GM12878 (cell line): Measurements from ENCODE around the gene CTXN1. TPM values are rescaled to one million over a fixed set of nuclear protein-coding genes. Genes with fewer than 3 reads are reported as not detected.

Experiments used
- ATAC-seq: fragments of 200-7000 bp; cut with Tn5 transposase; 3 replicates; pipeline ENCODE4 v1.9.1; 2020; ENCODE audit warnings: mild to moderate bottlenecking, moderate library complexity
- BruUV-seq: library from RNA; stranded (reverse); fragments of 400-500 nt; replicated peaks from 2 replicates; lab custom pipeline; 2021; lab: Mats Ljungman, UMichigan
- CTCF ChIA-PET: fragments of 300-600 bp; sonication (Branson Sonifier 250); formaldehyde crosslinking; extraction: SDS; loops from one replicate; lab custom pipeline; 2021; ENCODE audit warnings: inconsistent platforms; lab: Yijun Ruan, JAX
- POLR2A ChIA-PET: fragments of 350-600 bp; formaldehyde crosslinking; extraction: SDS; loops from one replicate; lab custom pipeline; 2021; ENCODE audit warnings: inconsistent platforms; lab: Charles Lee
- RAD21 ChIA-PET: fragments of 300-600 bp; sonication (Branson Sonifier 250); formaldehyde crosslinking; loops from one replicate; lab custom pipeline; 2023; ENCODE audit warnings: antibody characterized with exemption; ENCODE audit not compliant: unreplicated experiment; lab: Charles Lee
- SMC1A ChIA-PET: fragments of 300-600 bp; sonication (Branson Sonifier 250); formaldehyde crosslinking; loops from one replicate; lab custom pipeline; 2023; ENCODE audit not compliant: unreplicated experiment, uncharacterized antibody; lab: Charles Lee
- DNase-seq: peaks from one replicate; pipeline ENCODE4 v3.0.0-alpha.2; 2011; ENCODE audit warnings: low read depth, low spot score
- FAIRE-seq: peaks from 3 replicates; lab custom pipeline; 2011; peaks lifted over from hg19 to GRCh38; lab: Jason Lieb, UNC
- H2AFZ ChIP-seq: 2 replicates; pipeline ENCODE4 v1.6.0; 2011; ENCODE audit warnings: low read depth, low read length, control low read depth; ENCODE audit not compliant: control insufficient read depth
- H3K27ac ChIP-seq: 2 replicates; pipeline ENCODE4 v1.5.1; 2011; ENCODE audit warnings: control low read depth; ENCODE audit not compliant: control insufficient read depth, insufficient read depth
- H3K27me3 ChIP-seq, 2 experiments: replicated peaks in 1 of 2; 2 replicates each; pipeline versions ENCODE4 v1.6.0 to v1.6.1; 2011; ENCODE audit warnings: low read length in 1 of 2; ENCODE audit not compliant: control insufficient read depth in 2 of 2, insufficient read depth in 2 of 2
- H3K36me3 ChIP-seq, 2 experiments: 2 replicates each; pipeline ENCODE4 v1.5.1; 2011; ENCODE audit warnings: low read length in 1 of 2; ENCODE audit not compliant: control insufficient read depth in 2 of 2, insufficient read depth in 2 of 2
- H3K4me1 ChIP-seq: 2 replicates; pipeline ENCODE4 v1.6.1; 2011; ENCODE audit warnings: mild to moderate bottlenecking, low read length, moderate library complexity, mixed read lengths; ENCODE audit not compliant: control insufficient read depth, insufficient read depth
- H3K4me2 ChIP-seq: 2 replicates; pipeline ENCODE4 v1.6.0; 2011; ENCODE audit warnings: control low read depth; ENCODE audit not compliant: control insufficient read depth, insufficient read depth
- H3K4me3 ChIP-seq: fragments of 200-600 bp; sonication (generic); 2 replicates; pipeline ENCODE4 v1.5.1; 2016
- H3K79me2 ChIP-seq: 2 replicates; pipeline ENCODE4 v1.6.0; 2011; ENCODE audit warnings: low read length; ENCODE audit not compliant: control insufficient read depth, insufficient read depth
- H3K9ac ChIP-seq: 2 replicates; pipeline ENCODE4 v1.8.0; 2011; ENCODE audit warnings: low read length, control low read depth, mixed read lengths; ENCODE audit not compliant: control insufficient read depth, insufficient read depth
- H3K9me3 ChIP-seq: replicated peaks from 3 replicates; pipeline ENCODE4 v1.5.1; 2011; ENCODE audit warnings: mild to moderate bottlenecking, low read length; ENCODE audit not compliant: control insufficient read depth, insufficient read depth
- H4K20me1 ChIP-seq: 2 replicates; pipeline ENCODE4 v1.6.0; 2011; ENCODE audit not compliant: control insufficient read depth, insufficient read depth
- BMI1 ChIP-seq: fragments of 450-650 bp; IDR thresholded peaks from 2 replicates; pipeline ENCODE4 v1.6.1; 2016; ENCODE audit warnings: mild to moderate bottlenecking, moderate library complexity, borderline replicate concordance
- BRCA1 ChIP-seq: IDR thresholded peaks from 2 replicates; pipeline ENCODE4 v1.6.1; 2011; ENCODE audit warnings: low read depth, low read length, improper control_type of control experiment
- CREM ChIP-seq: IDR thresholded peaks from 2 replicates; pipeline ENCODE4 v1.6.1; 2014; ENCODE audit warnings: antibody characterized with exemption, low read depth
- IKZF1 ChIP-seq: fragments of 450-650 bp; conservative IDR thresholded peaks from 2 replicates; pipeline ENCODE4 v1.6.1; 2017; ENCODE audit warnings: antibody characterized with exemption, mild to moderate bottlenecking
- IKZF2 ChIP-seq, 2 experiments: fragments of 450-650 bp; IDR thresholded peaks; 2 replicates each; pipeline ENCODE4 v1.6.1; 2017; ENCODE audit warnings: mild to moderate bottlenecking in 2 of 2, moderate library complexity in 2 of 2
- MAX ChIP-seq: IDR thresholded peaks from 2 replicates; pipeline ENCODE4 v1.6.1; 2012; ENCODE audit warnings: low read depth, low read length, improper control_type of control experiment
- MLLT1 ChIP-seq: fragments of 450-650 bp; IDR thresholded peaks from 2 replicates; pipeline ENCODE4 v1.6.1; 2016; ENCODE audit warnings: mild to moderate bottlenecking
- MYB ChIP-seq: fragments of 150-350 bp; IDR thresholded peaks from 2 replicates; pipeline ENCODE4 v1.6.1; 2014; ENCODE audit warnings: mild to moderate bottlenecking, low read depth, low read length, borderline replicate concordance
- MYC ChIP-seq: IDR thresholded peaks from 2 replicates; pipeline ENCODE4 v1.6.1; 2011; ENCODE audit warnings: mild to moderate bottlenecking, low read length, moderate library complexity, inconsistent platforms; ENCODE audit not compliant: insufficient read depth, insufficient replicate concordance, insufficient read length, severe bottlenecking
- NFIC ChIP-seq: IDR thresholded peaks from 2 replicates; pipeline ENCODE4 v1.6.1; 2012; ENCODE audit warnings: low read depth, mild to moderate bottlenecking, inconsistent platforms, low read length, moderate library complexity
- NFYB ChIP-seq: IDR thresholded peaks from 2 replicates; pipeline ENCODE4 v1.6.1; 2011; ENCODE audit warnings: low read depth, mild to moderate bottlenecking, low read length, improper control_type of control experiment, moderate library complexity; ENCODE audit not compliant: insufficient read depth
- NR2F1 ChIP-seq: fragments of 450-650 bp; conservative IDR thresholded peaks from 2 replicates; pipeline ENCODE4 v1.6.1; 2017; ENCODE audit warnings: mild to moderate bottlenecking
- POU2F2 ChIP-seq: IDR thresholded peaks from 3 replicates; pipeline ENCODE4 v1.6.1; 2011; ENCODE audit warnings: low read depth, mild to moderate bottlenecking, low read length, borderline replicate concordance
- RFX5 ChIP-seq: IDR thresholded peaks from 2 replicates; pipeline ENCODE4 v1.6.1; 2011; ENCODE audit warnings: low read depth, low read length, improper control_type of control experiment
- SIX5 ChIP-seq: IDR thresholded peaks from 2 replicates; pipeline ENCODE4 v1.6.1; 2011; ENCODE audit warnings: mild to moderate bottlenecking, low read depth, low read length, moderate library complexity; ENCODE audit not compliant: severe bottlenecking
- SRF ChIP-seq, 2 experiments: IDR thresholded peaks; 2 replicates each; pipeline ENCODE4 v1.6.1; 2011; ENCODE audit warnings: low read depth in 2 of 2, low read length in 2 of 2, mild to moderate bottlenecking in 1 of 2, moderate library complexity in 1 of 2
- ZNF384 ChIP-seq: IDR thresholded peaks from 2 replicates; pipeline ENCODE4 v1.6.1; 2012; ENCODE audit warnings: low read depth, mild to moderate bottlenecking, low read length, improper control_type of control experiment, borderline replicate concordance
- ZNF687 ChIP-seq: fragments of 450-650 bp; IDR thresholded peaks from 2 replicates; pipeline ENCODE4 v1.6.1; 2017; ENCODE audit warnings: mild to moderate bottlenecking, moderate library complexity
- WGBS: methylation state at CpG from one replicate; pipeline ENCODE4 v1.1.6; 2016; ENCODE audit warnings: low lambda C conversion rate; ENCODE audit not compliant: insufficient replicate concordance, insufficient coverage; ENCODE audit errors: missing lambda C conversion rate; 5-methylcytosine and 5-hydroxymethylcytosine counted together
- in situ Hi-C: fragments of 300-500 bp; cut with MboI; formaldehyde crosslinking; loops from 9 replicates; pipeline ENCODE4 v1.14.3; 2018; ENCODE audit warnings: mixed read lengths
- intact Hi-C: fragments of 100-400 bp; cut with micrococcal nuclease; formaldehyde crosslinking; loops from one replicate; pipeline ENCODE4 v1.14.2; 2022; ENCODE audit not compliant: unreplicated experiment
- polyA plus RNA-seq, 11 experiments: library from polyadenylated mRNA; depleted of rRNA in 4 of 11; unstranded in 6 of 11; stranded (reverse) in 5 of 11; fragments of >200 nt; fragmentation: Nextera tagmentation in 4 of 11; fragmentation: Illumina TruSeq in 1 of 11; extraction: Ambion mirVana in 4 of 11; extraction: Trizol in 1 of 11; gene quantifications; 1 replicate in 1 of 11; 2 replicates in 10 of 11; pipeline versions ENCODE4 v1.2.1 to v1.2.3, GENCODE V29; 2011 to 2016; ENCODE audit warnings: inconsistent platforms in 2 of 11, missing spikeins in 2 of 11, low read depth in 1 of 11
- total RNA-seq, 4 experiments: library from RNA; depleted of rRNA in 3 of 4; stranded (reverse); fragments of >200 nt in 3 of 4; fragmentation: Illumina TruSeq in 1 of 4; extraction: Trizol in 1 of 4; gene quantifications; 2 replicates each; pipeline versions ENCODE4 v1.2.1 to v1.2.3, GENCODE V29; 2013 to 2021

Gene CTXN1
- total and polyA plus RNA-seq, 10 of the 15 experiments (the other 5 are each of a cell fraction or from before 2014, with no cell fraction given) = 0.04 to 1.0 (median 0.38) TPM; not detected in 4

GRCh38 chr19:7962644-7963268 is 36.8 kb upstream of the CTXN1 start:
- BruUV-seq = TSS peak; percentile 21
- ATAC-seq (no peak), FAIRE-seq (no peak), DNase-seq (no peak)
- Histone ChIP-seq H3K79me2 (no peaks in the 10 kb centered on the region), H3K9ac (no peak overlapping the region), H3K27ac (no peak overlapping the region), H3K9me3 (no peaks in the 10 kb centered on the region), H2AFZ (no peak overlapping the region), H3K4me2 (no peak overlapping the region), H3K4me3 (no peak overlapping the region), H3K4me1 (no peaks in the 10 kb centered on the region), H3K27me3 (no peaks in the 10 kb centered on the region), H4K20me1 (no peaks in the 10 kb centered on the region), H3K36me3 (peaks cover 22 to 25% of the 10 kb centered on the region in 2 experiments; a peak in 3 of 4 replicates)
- WGBS = 91% methylated on average over 22 of the region's 22 CpGs
- ChIA-PET SMC1A (no interaction called here), CTCF (no interaction called here), POLR2A (no interaction called here), RAD21 (no interaction called here)
- no peak for TF ChIP-seq MYC
- no peak for TF ChIP-seq IKZF1
- TF ChIP-seq ZNF384 = no peak
- TF ChIP-seq MYB = no peak
- no peak for TF ChIP-seq ZNF687
- no peak for TF ChIP-seq MLLT1
- TF ChIP-seq CREM = no peak
- TF ChIP-seq POU2F2 = no peak
- no peak for TF ChIP-seq IKZF2 (IDR thresholded peaks at IDR 0.05)
- TF ChIP-seq NFYB = no peak
- TF ChIP-seq RFX5 = no peak
- TF ChIP-seq SRF (IDR thresholded peaks at IDR 0.05; ENCODE audit: low read depth in 2 of 2, low read length in 2 of 2) = no peak
- TF ChIP-seq NFIC = no peak
- TF ChIP-seq SIX5 = no peak
- no peak for TF ChIP-seq NR2F1
- no peak for TF ChIP-seq BRCA1
- TF ChIP-seq BMI1 = no peak
- no peak for TF ChIP-seq MAX
- in situ Hi-C loops (no loop called here), intact Hi-C loops (no loop called here)
